GM23338 (cell line): ENCODE results near the gene MUC12. TPM values are rescaled to one million over a fixed set of nuclear protein-coding genes. Genes with fewer than 3 reads are reported as not detected.

ENCODE experiments used
- CREB1 ChIP-seq: fragments of 250-450 bp; sonication (Bioruptor Pico); IDR thresholded peaks from 2 replicates; pipeline ENCODE4 v1.5.0; 2020; ENCODE audit warnings: low read depth, mild to moderate bottlenecking, moderate library complexity
- EZH2 ChIP-seq: fragments of 200-600 bp; sonication (generic); IDR thresholded peaks from one replicate; pipeline ENCODE4 v1.8.0; 2017; ENCODE audit warnings: antibody characterized with exemption, mild to moderate bottlenecking, low read depth; ENCODE audit not compliant: unreplicated experiment
- EZH2phosphoT487 ChIP-seq: fragments of 200-600 bp; sonication (generic); IDR thresholded peaks from one replicate; pipeline ENCODE4 v1.8.1; 2018; ENCODE audit warnings: antibody characterized with exemption; ENCODE audit not compliant: unreplicated experiment
- JUNB ChIP-seq: IDR thresholded peaks from one replicate; pipeline ENCODE4 v1.6.1; 2016; ENCODE audit warnings: antibody characterized with exemption; ENCODE audit not compliant: unreplicated experiment
- STAT1 ChIP-seq: IDR thresholded peaks from one replicate; pipeline ENCODE4 v1.6.1; 2016; ENCODE audit warnings: antibody characterized with exemption; ENCODE audit not compliant: unreplicated experiment
- ZNF114 ChIP-seq: fragments of 250-450 bp; sonication (Bioruptor Pico); IDR thresholded peaks from 2 replicates; pipeline ENCODE4 v1.5.0; 2020; ENCODE audit warnings: mild to moderate bottlenecking, moderate library complexity
- polyA plus RNA-seq: library from polyadenylated mRNA; unstranded; fragments of >200 nt; fragmentation: Nextera tagmentation; extraction: Ambion mirVana; gene quantifications from 2 replicates; pipeline ENCODE4 v1.2.1, GENCODE V29; 2016
- total RNA-seq: library from RNA; depleted of rRNA; stranded (reverse); fragments of >200 nt; shearing (Covaris generic); gene quantifications from 2 replicates; pipeline ENCODE4 v1.2.3, GENCODE V29; 2014
- TF ChIP-seq, protein P1 (sequence below): fragments of 250-450 bp; sonication (Bioruptor Pico); IDR thresholded peaks from 2 replicates; pipeline ENCODE4 v1.5.0; 2020; ENCODE audit warnings: mild to moderate bottlenecking, moderate library complexity
- TF ChIP-seq, protein P2 (sequence below): IDR thresholded peaks from one replicate; pipeline ENCODE4 v1.6.1; 2018; ENCODE audit warnings: antibody characterized with exemption; ENCODE audit not compliant: unreplicated experiment
- TF ChIP-seq, protein P3 (sequence below): IDR thresholded peaks from 2 replicates; pipeline ENCODE4 v1.6.1; 2016; ENCODE audit warnings: antibody characterized with exemption

The MUC12 gene
- total and polyA plus RNA-seq, 2 experiments from 2014 or later = 4.6 to 18.0 TPM

DNA sequence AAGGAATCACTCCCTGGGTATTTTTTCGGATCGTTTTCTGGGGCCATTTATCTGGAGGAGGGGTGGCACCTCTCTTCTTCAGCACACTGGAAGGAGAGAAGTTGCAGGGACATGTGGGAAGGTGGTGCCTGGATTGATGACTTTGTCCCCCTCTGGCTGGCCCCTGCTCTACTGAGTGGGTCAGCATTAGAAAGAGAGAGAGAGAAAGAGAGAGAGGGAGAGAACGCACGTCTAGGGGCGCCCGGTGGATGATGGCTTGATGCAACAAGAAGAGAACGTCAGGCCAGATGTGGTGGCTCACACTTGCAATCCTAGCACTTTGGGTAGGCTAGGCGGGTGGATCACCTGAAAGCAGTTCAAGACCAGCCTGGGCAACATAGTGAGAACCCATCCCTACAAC, 5.5 kb upstream of the MUC12 start (continued):
- TF ChIP-seq, protein P1, sequence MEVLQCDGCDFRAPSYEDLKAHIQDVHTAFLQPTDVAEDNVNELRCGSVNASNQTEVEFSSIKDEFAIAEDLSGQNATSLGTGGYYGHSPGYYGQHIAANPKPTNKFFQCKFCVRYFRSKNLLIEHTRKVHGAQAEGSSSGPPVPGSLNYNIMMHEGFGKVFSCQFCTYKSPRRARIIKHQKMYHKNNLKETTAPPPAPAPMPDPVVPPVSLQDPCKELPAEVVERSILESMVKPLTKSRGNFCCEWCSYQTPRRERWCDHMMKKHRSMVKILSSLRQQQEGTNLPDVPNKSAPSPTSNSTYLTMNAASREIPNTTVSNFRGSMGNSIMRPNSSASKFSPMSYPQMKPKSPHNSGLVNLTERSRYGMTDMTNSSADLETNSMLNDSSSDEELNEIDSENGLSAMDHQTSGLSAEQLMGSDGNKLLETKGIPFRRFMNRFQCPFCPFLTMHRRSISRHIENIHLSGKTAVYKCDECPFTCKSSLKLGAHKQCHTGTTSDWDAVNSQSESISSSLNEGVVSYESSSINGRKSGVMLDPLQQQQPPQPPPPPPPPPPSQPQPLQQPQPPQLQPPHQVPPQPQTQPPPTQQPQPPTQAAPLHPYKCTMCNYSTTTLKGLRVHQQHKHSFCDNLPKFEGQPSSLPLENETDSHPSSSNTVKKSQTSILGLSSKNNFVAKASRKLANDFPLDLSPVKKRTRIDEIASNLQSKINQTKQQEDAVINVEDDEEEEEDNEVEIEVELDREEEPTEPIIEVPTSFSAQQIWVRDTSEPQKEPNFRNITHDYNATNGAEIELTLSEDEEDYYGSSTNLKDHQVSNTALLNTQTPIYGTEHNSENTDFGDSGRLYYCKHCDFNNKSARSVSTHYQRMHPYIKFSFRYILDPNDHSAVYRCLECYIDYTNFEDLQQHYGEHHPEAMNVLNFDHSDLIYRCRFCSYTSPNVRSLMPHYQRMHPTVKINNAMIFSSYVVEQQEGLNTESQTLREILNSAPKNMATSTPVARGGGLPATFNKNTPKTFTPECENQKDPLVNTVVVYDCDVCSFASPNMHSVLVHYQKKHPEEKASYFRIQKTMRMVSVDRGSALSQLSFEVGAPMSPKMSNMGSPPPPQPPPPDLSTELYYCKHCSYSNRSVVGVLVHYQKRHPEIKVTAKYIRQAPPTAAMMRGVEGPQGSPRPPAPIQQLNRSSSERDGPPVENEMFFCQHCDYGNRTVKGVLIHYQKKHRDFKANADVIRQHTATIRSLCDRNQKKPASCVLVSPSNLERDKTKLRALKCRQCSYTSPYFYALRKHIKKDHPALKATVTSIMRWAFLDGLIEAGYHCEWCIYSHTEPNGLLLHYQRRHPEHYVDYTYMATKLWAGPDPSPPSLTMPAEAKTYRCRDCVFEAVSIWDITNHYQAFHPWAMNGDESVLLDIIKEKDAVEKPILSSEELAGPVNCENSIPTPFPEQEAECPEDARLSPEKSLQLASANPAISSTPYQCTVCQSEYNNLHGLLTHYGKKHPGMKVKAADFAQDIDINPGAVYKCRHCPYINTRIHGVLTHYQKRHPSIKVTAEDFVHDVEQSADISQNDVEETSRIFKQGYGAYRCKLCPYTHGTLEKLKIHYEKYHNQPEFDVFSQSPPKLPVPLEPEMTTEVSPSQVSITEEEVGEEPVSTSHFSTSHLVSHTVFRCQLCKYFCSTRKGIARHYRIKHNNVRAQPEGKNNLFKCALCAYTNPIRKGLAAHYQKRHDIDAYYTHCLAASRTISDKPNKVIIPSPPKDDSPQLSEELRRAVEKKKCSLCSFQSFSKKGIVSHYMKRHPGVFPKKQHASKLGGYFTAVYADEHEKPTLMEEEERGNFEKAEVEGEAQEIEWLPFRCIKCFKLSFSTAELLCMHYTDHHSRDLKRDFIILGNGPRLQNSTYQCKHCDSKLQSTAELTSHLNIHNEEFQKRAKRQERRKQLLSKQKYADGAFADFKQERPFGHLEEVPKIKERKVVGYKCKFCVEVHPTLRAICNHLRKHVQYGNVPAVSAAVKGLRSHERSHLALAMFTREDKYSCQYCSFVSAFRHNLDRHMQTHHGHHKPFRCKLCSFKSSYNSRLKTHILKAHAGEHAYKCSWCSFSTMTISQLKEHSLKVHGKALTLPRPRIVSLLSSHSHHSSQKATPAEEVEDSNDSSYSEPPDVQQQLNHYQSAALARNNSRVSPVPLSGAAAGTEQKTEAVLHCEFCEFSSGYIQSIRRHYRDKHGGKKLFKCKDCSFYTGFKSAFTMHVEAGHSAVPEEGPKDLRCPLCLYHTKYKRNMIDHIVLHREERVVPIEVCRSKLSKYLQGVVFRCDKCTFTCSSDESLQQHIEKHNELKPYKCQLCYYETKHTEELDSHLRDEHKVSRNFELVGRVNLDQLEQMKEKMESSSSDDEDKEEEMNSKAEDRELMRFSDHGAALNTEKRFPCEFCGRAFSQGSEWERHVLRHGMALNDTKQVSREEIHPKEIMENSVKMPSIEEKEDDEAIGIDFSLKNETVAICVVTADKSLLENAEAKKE (CRISPR knock-in tag) = no peak
- TF ChIP-seq EZH2phosphoT487 (no peak), JUNB (no peak), EZH2 (no peak), CREB1 (CRISPR knock-in tag) (no peak), STAT1 (no peak), ZNF114 (CRISPR knock-in tag) (no peak)
- TF ChIP-seq, protein P2, sequence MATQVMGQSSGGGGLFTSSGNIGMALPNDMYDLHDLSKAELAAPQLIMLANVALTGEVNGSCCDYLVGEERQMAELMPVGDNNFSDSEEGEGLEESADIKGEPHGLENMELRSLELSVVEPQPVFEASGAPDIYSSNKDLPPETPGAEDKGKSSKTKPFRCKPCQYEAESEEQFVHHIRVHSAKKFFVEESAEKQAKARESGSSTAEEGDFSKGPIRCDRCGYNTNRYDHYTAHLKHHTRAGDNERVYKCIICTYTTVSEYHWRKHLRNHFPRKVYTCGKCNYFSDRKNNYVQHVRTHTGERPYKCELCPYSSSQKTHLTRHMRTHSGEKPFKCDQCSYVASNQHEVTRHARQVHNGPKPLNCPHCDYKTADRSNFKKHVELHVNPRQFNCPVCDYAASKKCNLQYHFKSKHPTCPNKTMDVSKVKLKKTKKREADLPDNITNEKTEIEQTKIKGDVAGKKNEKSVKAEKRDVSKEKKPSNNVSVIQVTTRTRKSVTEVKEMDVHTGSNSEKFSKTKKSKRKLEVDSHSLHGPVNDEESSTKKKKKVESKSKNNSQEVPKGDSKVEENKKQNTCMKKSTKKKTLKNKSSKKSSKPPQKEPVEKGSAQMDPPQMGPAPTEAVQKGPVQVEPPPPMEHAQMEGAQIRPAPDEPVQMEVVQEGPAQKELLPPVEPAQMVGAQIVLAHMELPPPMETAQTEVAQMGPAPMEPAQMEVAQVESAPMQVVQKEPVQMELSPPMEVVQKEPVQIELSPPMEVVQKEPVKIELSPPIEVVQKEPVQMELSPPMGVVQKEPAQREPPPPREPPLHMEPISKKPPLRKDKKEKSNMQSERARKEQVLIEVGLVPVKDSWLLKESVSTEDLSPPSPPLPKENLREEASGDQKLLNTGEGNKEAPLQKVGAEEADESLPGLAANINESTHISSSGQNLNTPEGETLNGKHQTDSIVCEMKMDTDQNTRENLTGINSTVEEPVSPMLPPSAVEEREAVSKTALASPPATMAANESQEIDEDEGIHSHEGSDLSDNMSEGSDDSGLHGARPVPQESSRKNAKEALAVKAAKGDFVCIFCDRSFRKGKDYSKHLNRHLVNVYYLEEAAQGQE = no peak
- TF ChIP-seq, protein P3, sequence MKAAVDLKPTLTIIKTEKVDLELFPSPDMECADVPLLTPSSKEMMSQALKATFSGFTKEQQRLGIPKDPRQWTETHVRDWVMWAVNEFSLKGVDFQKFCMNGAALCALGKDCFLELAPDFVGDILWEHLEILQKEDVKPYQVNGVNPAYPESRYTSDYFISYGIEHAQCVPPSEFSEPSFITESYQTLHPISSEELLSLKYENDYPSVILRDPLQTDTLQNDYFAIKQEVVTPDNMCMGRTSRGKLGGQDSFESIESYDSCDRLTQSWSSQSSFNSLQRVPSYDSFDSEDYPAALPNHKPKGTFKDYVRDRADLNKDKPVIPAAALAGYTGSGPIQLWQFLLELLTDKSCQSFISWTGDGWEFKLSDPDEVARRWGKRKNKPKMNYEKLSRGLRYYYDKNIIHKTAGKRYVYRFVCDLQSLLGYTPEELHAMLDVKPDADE = no peak
